Parathyroid adenoma (tissue), 2 donors: ENCODE results near the gene MPP3.
"Not testable (repeated sequence)": the region's sequence is repeated elsewhere in the genome, so short reads cannot be mapped to it uniquely, and the experiment has no call there.

ENCODE experiments used
- H2AFZ ChIP-seq: fragments of 300-600 bp; sonication (generic); one replicate; pipeline ENCODE4 v1.7.0; 2017; ENCODE audit warnings: antibody characterized with exemption, mild to moderate bottlenecking
- H3K27ac ChIP-seq: fragments of 300-600 bp; sonication (generic); one replicate; pipeline ENCODE4 v1.7.0; 2017
- H3K27me3 ChIP-seq: fragments of 300-600 bp; sonication (generic); one replicate; pipeline ENCODE4 v1.7.0; 2017; ENCODE audit warnings: low read length; ENCODE audit not compliant: control insufficient read depth, insufficient read depth
- H3K36me3 ChIP-seq: fragments of 300-600 bp; sonication (generic); one replicate; pipeline ENCODE4 v1.7.0; 2017; ENCODE audit warnings: low read length; ENCODE audit not compliant: control insufficient read depth, insufficient read depth
- H3K4me1 ChIP-seq: fragments of 300-600 bp; sonication (generic); one replicate; pipeline ENCODE4 v1.7.0; 2017; ENCODE audit warnings: control low read depth
- H3K4me2 ChIP-seq: fragments of 300-600 bp; sonication (generic); one replicate; pipeline ENCODE4 v1.7.0; 2017; ENCODE audit warnings: low read length
- H3K4me3 ChIP-seq: fragments of 300-600 bp; sonication (generic); one replicate; pipeline ENCODE4 v1.7.0; 2017; ENCODE audit warnings: low read depth, low read length
- H3K79me2 ChIP-seq: fragments of 300-600 bp; sonication (generic); one replicate; pipeline ENCODE4 v1.7.0; 2017; ENCODE audit warnings: control low read depth
- H3K9ac ChIP-seq: fragments of 300-600 bp; sonication (generic); one replicate; pipeline ENCODE4 v1.7.0; 2017; ENCODE audit warnings: mild to moderate bottlenecking
- H3K9me3 ChIP-seq: fragments of 300-600 bp; sonication (generic); one replicate; pipeline ENCODE4 v1.7.0; 2017; ENCODE audit warnings: low read length; ENCODE audit not compliant: control insufficient read depth
- TF ChIP-seq, protein P1 (sequence below): fragments of 300-600 bp; sonication (generic); IDR thresholded peaks from one replicate; pipeline ENCODE4 v1.7.0; 2017; ENCODE audit warnings: antibody characterized with exemption, mild to moderate bottlenecking
- donor health status: primary hyperparathyroidism.

Gene MPP3

DNA sequence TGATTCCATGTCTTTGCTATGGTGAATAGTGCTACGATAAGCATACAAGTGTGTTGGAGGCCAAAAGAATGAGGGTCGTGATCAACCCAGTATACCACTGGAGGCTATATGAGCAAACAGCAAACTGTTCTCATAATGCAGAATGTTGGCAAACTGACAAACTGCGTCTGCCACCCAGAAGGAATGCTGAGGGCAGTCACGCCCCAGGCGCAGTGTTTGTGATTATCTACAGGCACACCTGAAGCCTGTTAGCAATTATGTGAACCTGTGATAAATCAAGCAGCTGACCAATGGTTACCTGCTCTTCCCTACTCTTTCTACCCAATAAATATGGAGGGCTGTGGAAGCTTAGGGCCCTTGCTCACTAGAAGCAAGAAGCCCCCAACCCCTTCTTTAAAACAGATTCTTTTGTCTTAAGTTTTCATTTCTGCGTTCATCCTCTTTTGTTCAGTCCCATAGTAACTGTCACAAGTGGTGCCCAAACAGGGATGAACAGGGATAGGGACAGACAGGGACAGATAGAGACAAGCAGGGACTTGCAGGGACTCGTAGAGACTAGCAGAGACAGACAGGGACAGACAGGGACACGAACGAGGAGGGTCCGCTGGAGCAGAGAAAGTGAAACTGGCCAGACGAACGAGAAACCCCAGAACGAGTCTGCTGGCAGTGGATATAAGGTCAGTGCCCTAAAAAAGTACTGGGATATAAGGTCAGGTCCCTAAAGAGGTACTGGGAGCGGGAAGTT, 39.2 kb upstream of the MPP3 start:
- H3K9me3 ChIP-seq: no peaks in the 10 kb centered on the region
- no peaks in the 10 kb centered on the region for H3K36me3 ChIP-seq
- TF ChIP-seq, protein P1, sequence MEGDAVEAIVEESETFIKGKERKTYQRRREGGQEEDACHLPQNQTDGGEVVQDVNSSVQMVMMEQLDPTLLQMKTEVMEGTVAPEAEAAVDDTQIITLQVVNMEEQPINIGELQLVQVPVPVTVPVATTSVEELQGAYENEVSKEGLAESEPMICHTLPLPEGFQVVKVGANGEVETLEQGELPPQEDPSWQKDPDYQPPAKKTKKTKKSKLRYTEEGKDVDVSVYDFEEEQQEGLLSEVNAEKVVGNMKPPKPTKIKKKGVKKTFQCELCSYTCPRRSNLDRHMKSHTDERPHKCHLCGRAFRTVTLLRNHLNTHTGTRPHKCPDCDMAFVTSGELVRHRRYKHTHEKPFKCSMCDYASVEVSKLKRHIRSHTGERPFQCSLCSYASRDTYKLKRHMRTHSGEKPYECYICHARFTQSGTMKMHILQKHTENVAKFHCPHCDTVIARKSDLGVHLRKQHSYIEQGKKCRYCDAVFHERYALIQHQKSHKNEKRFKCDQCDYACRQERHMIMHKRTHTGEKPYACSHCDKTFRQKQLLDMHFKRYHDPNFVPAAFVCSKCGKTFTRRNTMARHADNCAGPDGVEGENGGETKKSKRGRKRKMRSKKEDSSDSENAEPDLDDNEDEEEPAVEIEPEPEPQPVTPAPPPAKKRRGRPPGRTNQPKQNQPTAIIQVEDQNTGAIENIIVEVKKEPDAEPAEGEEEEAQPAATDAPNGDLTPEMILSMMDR: no peak
- no peaks in the 10 kb centered on the region for H3K79me2 ChIP-seq
- H3K4me2 ChIP-seq: no peak overlapping the region
- peaks cover 21% of the 10 kb centered on the region for H3K4me1 ChIP-seq
- H3K27me3 ChIP-seq: no peaks in the 10 kb centered on the region
- no peak overlapping the region for H3K4me3 ChIP-seq
- no peak overlapping the region for H3K27ac ChIP-seq
- H3K9ac ChIP-seq: no peak overlapping the region
- no peak overlapping the region for H2AFZ ChIP-seq

DNA sequence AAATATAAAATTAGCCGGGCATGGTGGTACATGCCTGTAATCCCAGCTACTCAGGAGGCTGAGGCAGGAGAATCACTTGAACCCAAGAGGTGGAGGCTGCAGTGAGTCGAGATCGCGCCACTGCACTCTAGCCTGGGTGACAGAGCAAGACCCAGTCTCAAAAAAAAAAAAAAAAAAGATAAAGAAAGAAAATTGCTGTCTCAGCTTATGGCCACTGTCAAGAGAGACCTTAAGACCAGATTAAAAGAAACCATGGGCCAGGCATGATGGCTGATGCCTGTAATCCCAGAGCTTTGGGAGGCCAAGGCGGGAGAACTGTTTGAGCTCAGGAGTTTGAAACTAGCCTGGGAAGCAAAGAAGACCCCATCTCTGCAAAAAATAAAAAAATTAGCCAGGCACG, 36.1 kb upstream of the MPP3 start:
- not testable (repeated sequence) for H3K79me2 ChIP-seq, H3K27ac ChIP-seq, H3K4me3 ChIP-seq, H3K9me3 ChIP-seq, H3K9ac ChIP-seq, H3K4me2 ChIP-seq, H2AFZ ChIP-seq, H3K27me3 ChIP-seq, H3K36me3 ChIP-seq
- H3K4me1 ChIP-seq: peaks cover 19% of the 10 kb centered on the region

DNA sequence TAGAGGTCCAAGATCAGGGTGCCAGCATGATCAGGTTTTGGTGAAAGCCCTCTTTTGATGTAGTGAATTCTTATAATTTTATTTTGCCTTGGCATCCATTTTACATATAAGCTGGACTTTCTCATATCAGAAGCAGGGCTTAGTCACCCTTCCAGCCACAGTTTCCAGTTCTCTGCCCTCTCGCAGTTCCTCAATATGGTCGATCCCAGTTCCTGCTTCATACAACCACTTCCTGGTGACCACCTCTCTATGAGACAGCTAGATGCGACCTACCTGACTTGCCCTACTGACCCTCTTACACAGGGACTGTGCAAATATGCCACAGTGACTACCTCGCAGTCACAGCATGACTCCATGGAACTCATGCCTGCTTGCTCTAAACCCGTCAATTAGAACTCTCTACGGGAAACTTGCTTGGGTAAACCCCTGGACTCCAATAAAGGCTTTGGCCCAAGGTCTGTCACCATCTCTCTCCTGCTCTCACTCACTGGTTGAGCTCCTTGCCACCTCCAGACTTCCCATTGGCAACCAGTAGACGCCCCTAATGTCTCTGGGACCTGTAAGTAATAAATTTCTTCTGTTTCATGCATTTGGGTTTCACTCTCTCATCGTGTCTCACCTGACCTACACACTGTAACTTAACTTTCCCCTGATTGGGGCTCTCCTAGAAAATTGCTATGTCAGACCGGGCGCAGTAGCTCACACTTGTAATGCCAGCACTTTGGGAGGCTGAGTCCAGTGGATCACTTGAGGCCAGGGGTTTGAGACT, 35.5 kb upstream of the MPP3 start:
- Histone ChIP-seq H3K79me2 (no peaks in the 10 kb centered on the region), H3K4me3 (no peak overlapping the region), H3K36me3 (no peaks in the 10 kb centered on the region), H3K27me3 (no peaks in the 10 kb centered on the region), H3K9me3 (no peaks in the 10 kb centered on the region), H3K4me1 (peaks cover 15% of the 10 kb centered on the region), H3K9ac (no peak overlapping the region), H3K27ac (no peak overlapping the region), H2AFZ (no peak overlapping the region), H3K4me2 (no peak overlapping the region)
- TF ChIP-seq, protein P1: no peak

DNA sequence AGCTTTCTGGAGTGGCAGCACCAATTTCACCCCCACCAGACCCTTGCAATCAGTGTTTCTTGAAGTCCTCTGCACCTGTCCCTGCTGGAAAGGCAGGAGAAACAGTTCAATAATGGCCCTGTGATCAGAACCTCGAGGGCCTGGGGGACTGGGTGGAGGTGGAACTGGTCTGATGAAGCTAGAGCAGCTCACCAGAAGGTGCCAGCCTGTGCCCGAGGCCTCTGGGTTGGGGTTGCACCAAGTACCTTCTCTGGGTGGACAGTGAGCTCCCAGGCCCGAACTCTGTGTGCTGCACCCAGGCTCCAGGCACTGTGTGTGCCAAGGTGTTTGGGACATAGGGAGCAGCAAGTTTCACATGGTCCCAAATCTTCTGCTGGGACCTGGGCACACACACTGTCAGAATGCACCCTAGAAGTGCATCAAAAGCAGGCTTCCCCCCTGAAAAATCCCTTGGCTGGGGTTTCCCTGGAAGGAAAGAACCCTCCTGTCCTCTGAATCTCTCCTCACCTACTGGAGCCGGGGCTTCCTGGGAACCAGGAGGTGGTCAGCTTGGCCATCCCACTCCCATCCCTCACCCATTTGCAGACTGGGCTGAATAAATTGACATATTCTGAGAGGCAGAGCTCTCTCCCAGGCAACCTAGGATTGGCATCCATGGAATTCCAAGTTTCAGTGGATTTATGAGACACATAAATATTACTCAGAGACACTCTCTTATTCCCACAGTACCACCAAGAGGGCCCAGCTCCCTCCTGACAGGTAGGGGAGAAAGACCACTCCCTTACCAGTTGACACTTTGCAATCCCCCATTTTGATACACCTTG, 31.4 kb upstream of the MPP3 start:
- H3K36me3 ChIP-seq: no peaks in the 10 kb centered on the region
- H3K4me3 ChIP-seq: no peak overlapping the region
- H3K79me2 ChIP-seq: no peaks in the 10 kb centered on the region
- H2AFZ ChIP-seq: no peak overlapping the region
- H3K9ac ChIP-seq: no peak overlapping the region
- no peak overlapping the region for H3K27ac ChIP-seq
- H3K9me3 ChIP-seq: no peaks in the 10 kb centered on the region
- no peaks in the 10 kb centered on the region for H3K4me1 ChIP-seq
- TF ChIP-seq, protein P1: no peak
- H3K27me3 ChIP-seq: no peaks in the 10 kb centered on the region
- no peak overlapping the region for H3K4me2 ChIP-seq

DNA sequence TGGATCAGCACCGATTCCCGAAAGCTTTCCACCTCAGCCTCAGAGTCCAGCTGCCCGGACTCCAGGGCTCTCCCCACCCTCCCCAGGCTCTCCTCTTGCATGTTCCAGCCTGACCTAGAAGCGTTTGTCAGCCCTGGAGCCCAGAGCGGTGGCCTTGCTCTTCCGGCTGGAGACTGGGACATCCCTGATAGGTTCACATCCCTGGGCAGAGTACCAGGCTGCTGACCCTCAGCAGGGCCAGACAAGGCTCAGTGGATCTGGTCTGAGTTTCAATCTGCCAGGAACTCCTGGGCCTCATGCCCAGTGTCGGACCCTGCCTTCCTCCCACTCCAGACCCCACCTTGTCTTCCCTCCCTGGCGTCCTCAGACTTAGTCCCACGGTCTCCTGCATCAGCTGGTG, 29.0 kb upstream of the MPP3 start:
- Histone ChIP-seq H3K9ac (no peak overlapping the region), H3K4me2 (no peak overlapping the region)
- TF ChIP-seq, protein P1: no peak

More for the DNA sequence above, 29.0 kb upstream of the MPP3 start:
- H3K4me1 ChIP-seq: no peaks in the 10 kb centered on the region
- no peaks in the 10 kb centered on the region for H3K79me2 ChIP-seq
- no peaks in the 10 kb centered on the region for H3K36me3 ChIP-seq
- H3K4me3 ChIP-seq: no peak overlapping the region
- H3K9me3 ChIP-seq: no peaks in the 10 kb centered on the region
- no peak overlapping the region for H2AFZ ChIP-seq
- no peak overlapping the region for H3K27ac ChIP-seq
- no peaks in the 10 kb centered on the region for H3K27me3 ChIP-seq
